ENCODE results near the gene ITGAV.

ITGAV gene

GRCh38 chr2:186569897-186570296, 20.0 kb upstream of the ITGAV start:
- H2AFZ ChIP-seq (ENCODE audit: low read depth, low read length) = no peak overlapping the region
- H3K4me2 ChIP-seq (ENCODE audit: low read length) = no peak overlapping the region

GRCh38 chr2:186570604-186571003, 19.3 kb upstream of the ITGAV start:
- no peak overlapping the region for H3K4me2 ChIP-seq (ENCODE audit: low read length)
- no peak overlapping the region for H3K9ac ChIP-seq (ENCODE audit: low read length)
- no peaks in the 10 kb centered on the region for H4K20me1 ChIP-seq (ENCODE audit: insufficient read depth, low read length)
- H3K4me3 ChIP-seq (ENCODE audit: low read length) = no peak overlapping the region
- no peaks in the 10 kb centered on the region for H3K36me3 ChIP-seq (replicated peaks; ENCODE audit: low read depth, low read length)
- no peaks in the 10 kb centered on the region for H3K9me3 ChIP-seq (ENCODE audit: insufficient read depth, low read length)
- H3K27ac ChIP-seq (ENCODE audit: low read length) = no peak overlapping the region
- TF ChIP-seq EZH2phosphoT487 (IDR thresholded peaks at IDR 0.05; ENCODE audit: low read depth) (no peak), CTCF (IDR thresholded peaks at IDR 0.05; ENCODE audit: low read depth, low read length) (no peak)
- no peaks in the 10 kb centered on the region for H3K27me3 ChIP-seq (ENCODE audit: low read depth, low read length)
- H3K79me2 ChIP-seq (ENCODE audit: low read length) = no peaks in the 10 kb centered on the region
- H3K4me1 ChIP-seq (ENCODE audit: low read length) = 0 out of 2 replicates have a peak, but pooled peaks cover 4% of the 10 kb centered on the region
- H2AFZ ChIP-seq (ENCODE audit: low read depth, low read length) = no peak overlapping the region

More at GRCh38 chr2:186569897-186570296, 20.0 kb upstream of the ITGAV start:
- no peaks in the 10 kb centered on the region for H3K36me3 ChIP-seq (replicated peaks; ENCODE audit: low read depth, low read length)
- no peaks in the 10 kb centered on the region for H3K27me3 ChIP-seq (ENCODE audit: low read depth, low read length)
- no peak for TF ChIP-seq CTCF (IDR thresholded peaks at IDR 0.05; ENCODE audit: low read depth, low read length)
- no peak for TF ChIP-seq EZH2phosphoT487 (IDR thresholded peaks at IDR 0.05; ENCODE audit: low read depth)
- no peaks in the 10 kb centered on the region for H4K20me1 ChIP-seq (ENCODE audit: insufficient read depth, low read length)
- H3K9ac ChIP-seq (ENCODE audit: low read length) = no peak overlapping the region
- no peaks in the 10 kb centered on the region for H3K9me3 ChIP-seq (ENCODE audit: insufficient read depth, low read length)
- H3K4me3 ChIP-seq (ENCODE audit: low read length) = no peak overlapping the region
- no peak overlapping the region for H3K27ac ChIP-seq (ENCODE audit: low read length)
- H3K79me2 ChIP-seq (ENCODE audit: low read length) = no peaks in the 10 kb centered on the region
- H3K4me1 ChIP-seq (ENCODE audit: low read length) = no peaks in the 10 kb centered on the region

GRCh38 chr2:186572705-186573104, 17.2 kb upstream of the ITGAV start:
- no peaks in the 10 kb centered on the region for H3K9me3 ChIP-seq (ENCODE audit: insufficient read depth, low read length)
- H3K27me3 ChIP-seq (ENCODE audit: low read depth, low read length) = no peaks in the 10 kb centered on the region
- H3K4me2 ChIP-seq (ENCODE audit: low read length) = no peak overlapping the region
- no peak overlapping the region for H3K9ac ChIP-seq (ENCODE audit: low read length)
- H3K36me3 ChIP-seq (replicated peaks; ENCODE audit: low read depth, low read length) = no peaks in the 10 kb centered on the region
- H3K4me3 ChIP-seq (ENCODE audit: low read length) = no peak overlapping the region
- H3K79me2 ChIP-seq (ENCODE audit: low read length) = no peaks in the 10 kb centered on the region
- 0 out of 2 replicates have a peak, but pooled peaks cover 4% of the 10 kb centered on the region for H3K4me1 ChIP-seq (ENCODE audit: low read length)
- no peak overlapping the region for H2AFZ ChIP-seq (ENCODE audit: low read depth, low read length)
- no peak for TF ChIP-seq CTCF (IDR thresholded peaks at IDR 0.05; ENCODE audit: low read depth, low read length)
- TF ChIP-seq EZH2phosphoT487 (IDR thresholded peaks at IDR 0.05; ENCODE audit: low read depth) = no peak
- no peaks in the 10 kb centered on the region for H4K20me1 ChIP-seq (ENCODE audit: insufficient read depth, low read length)
- no peak overlapping the region for H3K27ac ChIP-seq (ENCODE audit: low read length)

GRCh38 chr2:186573531-186573930, 16.3 kb upstream of the ITGAV start:
- no peaks in the 10 kb centered on the region for H3K36me3 ChIP-seq (replicated peaks; ENCODE audit: low read depth, low read length)
- H3K27ac ChIP-seq (ENCODE audit: low read length) = no peak overlapping the region
- no peak overlapping the region for H2AFZ ChIP-seq (ENCODE audit: low read depth, low read length)
- H3K9me3 ChIP-seq (ENCODE audit: insufficient read depth, low read length) = no peaks in the 10 kb centered on the region
- H3K4me2 ChIP-seq (ENCODE audit: low read length) = no peak overlapping the region
- TF ChIP-seq EZH2phosphoT487 (IDR thresholded peaks at IDR 0.05; ENCODE audit: low read depth) (no peak), CTCF (IDR thresholded peaks at IDR 0.05; ENCODE audit: low read depth, low read length) (no peak)
- H3K4me1 ChIP-seq (ENCODE audit: low read length) = 0 out of 2 replicates have a peak, but pooled peaks cover 4% of the 10 kb centered on the region
- no peaks in the 10 kb centered on the region for H3K27me3 ChIP-seq (ENCODE audit: low read depth, low read length)
- no peak overlapping the region for H3K4me3 ChIP-seq (ENCODE audit: low read length)
- no peaks in the 10 kb centered on the region for H4K20me1 ChIP-seq (ENCODE audit: insufficient read depth, low read length)
- H3K9ac ChIP-seq (ENCODE audit: low read length) = no peak overlapping the region
- no peaks in the 10 kb centered on the region for H3K79me2 ChIP-seq (ENCODE audit: low read length)
